Measurements from ENCODE around the gene MICAL3. TPM values are rescaled to one million over a fixed set of nuclear protein-coding genes. Genes with fewer than 3 reads are reported as not detected.

The MICAL3 gene
- total and polyA plus RNA-seq, 4 donors: 4.4 to 30.7 (median 15.4) TPM

DNA sequence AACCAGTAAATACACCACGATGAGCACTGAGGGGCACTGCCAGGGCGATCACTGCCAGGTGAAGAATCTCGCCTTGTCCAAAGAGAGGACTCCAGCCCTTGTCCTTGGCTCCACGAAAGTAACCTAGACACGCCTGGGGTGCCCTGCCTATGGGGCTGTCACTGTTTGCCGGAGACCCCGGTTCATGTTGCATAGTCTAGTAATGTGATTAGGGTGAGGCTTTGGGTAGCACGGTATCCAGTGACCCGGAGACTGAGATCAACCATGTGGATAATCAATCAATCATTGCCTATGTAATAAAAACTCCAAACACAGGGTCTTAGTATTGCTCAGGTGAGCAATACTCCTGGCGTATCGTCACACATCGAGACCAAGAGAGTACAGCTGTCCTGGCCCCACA, 190.9 kb downstream of the MICAL3 start:
- H3K27ac ChIP-seq (ENCODE audit: low read depth in 1 of 2, low read length in 1 of 2): no peak overlapping the region
- 91 to 92% methylated on average over 12 of the region's 12 CpGs for WGBS, 2 donors
- H3K9ac ChIP-seq (ENCODE audit: insufficient read depth in 1 of 2, low read length in 2 of 2): no peak overlapping the region
- no peak overlapping the region for H3K4me3 ChIP-seq
- H3K36me3 ChIP-seq (ENCODE audit: control insufficient read depth in 4 of 4, insufficient read depth in 4 of 4, low read length in 4 of 4): peaks cover 0 to 14% (median 5%) of the 10 kb centered on the region in 4 donors
- H3K4me1 ChIP-seq (ENCODE audit: control insufficient read depth in 5 of 5, insufficient read depth in 5 of 5, low read length in 5 of 5): peaks cover 0 to 4% (median 0%) of the 10 kb centered on the region in 5 donors
- ATAC-seq (ENCODE audit: insufficient read depth, low FRiP score) (no peak), DNase-seq (no peak)
- TF ChIP-seq, protein P1, sequence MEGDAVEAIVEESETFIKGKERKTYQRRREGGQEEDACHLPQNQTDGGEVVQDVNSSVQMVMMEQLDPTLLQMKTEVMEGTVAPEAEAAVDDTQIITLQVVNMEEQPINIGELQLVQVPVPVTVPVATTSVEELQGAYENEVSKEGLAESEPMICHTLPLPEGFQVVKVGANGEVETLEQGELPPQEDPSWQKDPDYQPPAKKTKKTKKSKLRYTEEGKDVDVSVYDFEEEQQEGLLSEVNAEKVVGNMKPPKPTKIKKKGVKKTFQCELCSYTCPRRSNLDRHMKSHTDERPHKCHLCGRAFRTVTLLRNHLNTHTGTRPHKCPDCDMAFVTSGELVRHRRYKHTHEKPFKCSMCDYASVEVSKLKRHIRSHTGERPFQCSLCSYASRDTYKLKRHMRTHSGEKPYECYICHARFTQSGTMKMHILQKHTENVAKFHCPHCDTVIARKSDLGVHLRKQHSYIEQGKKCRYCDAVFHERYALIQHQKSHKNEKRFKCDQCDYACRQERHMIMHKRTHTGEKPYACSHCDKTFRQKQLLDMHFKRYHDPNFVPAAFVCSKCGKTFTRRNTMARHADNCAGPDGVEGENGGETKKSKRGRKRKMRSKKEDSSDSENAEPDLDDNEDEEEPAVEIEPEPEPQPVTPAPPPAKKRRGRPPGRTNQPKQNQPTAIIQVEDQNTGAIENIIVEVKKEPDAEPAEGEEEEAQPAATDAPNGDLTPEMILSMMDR (IDR thresholded peaks at IDR 0.05; ENCODE audit: control extremely low read depth, extremely low read depth): no peak
- H3K9me3 ChIP-seq (ENCODE audit: control insufficient read depth in 4 of 4, insufficient read depth in 3 of 4, low read length in 3 of 4): no peaks in the 10 kb centered on the region
- no peaks in the 10 kb centered on the region for H3K27me3 ChIP-seq (ENCODE audit: control insufficient read depth in 3 of 3, insufficient read depth in 3 of 3, low read length in 2 of 3)

DNA sequence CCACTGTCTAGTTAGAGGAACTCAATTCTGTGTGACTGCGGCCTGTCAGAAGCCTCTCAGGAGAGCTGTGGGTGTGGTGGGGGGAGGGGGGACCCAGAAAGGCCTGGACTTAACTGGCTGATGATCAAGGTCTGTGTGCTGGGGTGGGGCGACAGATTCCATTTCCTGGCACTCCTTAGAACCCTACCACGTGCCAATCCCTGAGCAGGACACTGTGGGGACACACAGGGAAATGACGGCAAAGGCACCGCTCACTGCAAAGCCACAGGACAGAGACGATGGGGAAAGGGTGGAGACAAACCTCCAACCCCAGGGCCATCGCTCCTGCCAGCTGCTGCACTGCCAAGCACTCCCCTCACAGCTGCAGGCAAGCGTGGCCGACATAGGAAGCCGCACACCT, 191.7 kb downstream of the MICAL3 start:
- DNase-seq: no peak
- Histone ChIP-seq H3K4me3 (no peak overlapping the region), H3K4me1 (ENCODE audit: control insufficient read depth in 5 of 5, insufficient read depth in 5 of 5, low read length in 5 of 5) (peaks cover 0 to 4% (median 0%) of the 10 kb centered on the region in 5 donors), H3K27me3 (ENCODE audit: control insufficient read depth in 3 of 3, insufficient read depth in 3 of 3, low read length in 2 of 3) (no peaks in the 10 kb centered on the region), H3K27ac (ENCODE audit: low read depth in 1 of 2, low read length in 1 of 2) (peak overlapping the region in 1 of 2 donors; percentile 61), H3K36me3 (ENCODE audit: control insufficient read depth in 4 of 4, insufficient read depth in 4 of 4, low read length in 4 of 4) (peaks cover 0 to 18% (median 5%) of the 10 kb centered on the region in 4 donors), H3K9me3 (ENCODE audit: control insufficient read depth in 4 of 4, insufficient read depth in 3 of 4, low read length in 3 of 4) (no peaks in the 10 kb centered on the region), H3K9ac (ENCODE audit: insufficient read depth in 1 of 2, low read length in 2 of 2) (no peak overlapping the region)
- TF ChIP-seq, protein P1 (IDR thresholded peaks at IDR 0.05; ENCODE audit: control extremely low read depth, extremely low read depth): no peak
- ATAC-seq (ENCODE audit: insufficient read depth, low FRiP score): no peak
- WGBS, 2 donors: 79 to 90% methylated on average over 10 of the region's 10 CpGs

DNA sequence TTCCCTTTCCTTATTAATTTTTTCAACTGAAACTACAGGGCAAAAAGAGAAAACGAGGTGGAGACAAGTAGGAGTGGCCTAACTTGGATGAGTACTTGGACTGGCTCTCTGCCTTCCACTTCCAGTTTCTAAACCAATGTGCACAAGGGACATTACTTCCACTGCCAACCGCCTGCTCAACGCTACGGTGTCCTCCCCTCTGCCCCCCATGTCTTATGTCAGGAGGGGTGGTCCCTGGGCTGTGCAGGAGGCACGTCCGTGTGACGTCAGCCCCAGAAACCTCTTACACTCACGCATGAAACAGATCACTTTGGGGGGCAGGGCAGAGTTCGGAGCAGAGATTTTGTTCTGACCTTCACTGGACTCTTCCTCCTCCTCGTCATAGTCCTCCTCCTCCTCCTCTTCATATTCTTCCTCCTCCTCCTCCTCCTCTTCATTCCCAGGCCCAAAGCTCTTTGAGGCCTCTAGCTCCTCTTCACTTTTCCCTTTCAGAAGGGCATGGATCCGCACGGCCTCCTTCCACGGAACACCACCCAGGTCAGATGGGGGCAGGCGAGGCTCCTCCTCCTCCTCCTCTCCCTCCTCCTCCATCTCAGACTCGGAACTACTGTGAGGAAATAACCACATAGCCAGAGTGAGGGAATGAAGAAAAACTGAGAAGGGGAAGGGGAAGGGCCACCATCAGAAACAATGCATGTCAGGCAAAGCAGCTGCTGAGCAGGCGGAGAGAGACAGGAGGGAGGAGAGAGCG, 192.7 kb downstream of the MICAL3 start:
- Histone ChIP-seq H3K4me1 (ENCODE audit: control insufficient read depth in 5 of 5, insufficient read depth in 5 of 5, low read length in 5 of 5) (no peaks in the 10 kb centered on the region), H3K9ac (ENCODE audit: insufficient read depth in 1 of 2, low read length in 2 of 2) (no peak overlapping the region), H3K27ac (ENCODE audit: low read depth in 1 of 2, low read length in 1 of 2) (peak overlapping the region in 1 of 2 donors; percentile 61), H3K4me3 (no peak overlapping the region), H3K27me3 (ENCODE audit: control insufficient read depth in 3 of 3, insufficient read depth in 3 of 3, low read length in 2 of 3) (no peaks in the 10 kb centered on the region), H3K36me3 (ENCODE audit: control insufficient read depth in 4 of 4, insufficient read depth in 4 of 4, low read length in 4 of 4) (peaks cover 0 to 18% (median 8%) of the 10 kb centered on the region in 4 donors), H3K9me3 (ENCODE audit: control insufficient read depth in 4 of 4, insufficient read depth in 3 of 4, low read length in 3 of 4) (no peaks in the 10 kb centered on the region)
- no peak for ATAC-seq (ENCODE audit: insufficient read depth, low FRiP score)
- DNase-seq: no peak
- TF ChIP-seq, protein P1 (IDR thresholded peaks at IDR 0.05; ENCODE audit: control extremely low read depth, extremely low read depth): no peak
- 82 to 83% methylated on average over 17 of the region's 17 CpGs for WGBS, 2 donors
